LNCaP clone FGC (cell line): ENCODE results near the gene SSH3.
A peak's percentile ranks its signal among the peaks of the same experiment; 100 is the strongest.

ENCODE experiments used
- DNase-seq: peaks from one replicate; pipeline ENCODE4 v3.0.0-alpha.2; 2011; ENCODE audit warnings: low read depth
- H3K4me3 ChIP-seq: 2 replicates; pipeline ENCODE4 v1.5.1; 2011; ENCODE audit warnings: mild to moderate bottlenecking, low read depth, low read length, control low read depth
- CTCF ChIP-seq: IDR thresholded peaks from 2 replicates; pipeline ENCODE4 v1.5.1; 2012; ENCODE audit warnings: mild to moderate bottlenecking; ENCODE audit not compliant: control insufficient read depth, insufficient read depth; ENCODE audit errors: extremely low read depth

The SSH3 gene

DNA sequence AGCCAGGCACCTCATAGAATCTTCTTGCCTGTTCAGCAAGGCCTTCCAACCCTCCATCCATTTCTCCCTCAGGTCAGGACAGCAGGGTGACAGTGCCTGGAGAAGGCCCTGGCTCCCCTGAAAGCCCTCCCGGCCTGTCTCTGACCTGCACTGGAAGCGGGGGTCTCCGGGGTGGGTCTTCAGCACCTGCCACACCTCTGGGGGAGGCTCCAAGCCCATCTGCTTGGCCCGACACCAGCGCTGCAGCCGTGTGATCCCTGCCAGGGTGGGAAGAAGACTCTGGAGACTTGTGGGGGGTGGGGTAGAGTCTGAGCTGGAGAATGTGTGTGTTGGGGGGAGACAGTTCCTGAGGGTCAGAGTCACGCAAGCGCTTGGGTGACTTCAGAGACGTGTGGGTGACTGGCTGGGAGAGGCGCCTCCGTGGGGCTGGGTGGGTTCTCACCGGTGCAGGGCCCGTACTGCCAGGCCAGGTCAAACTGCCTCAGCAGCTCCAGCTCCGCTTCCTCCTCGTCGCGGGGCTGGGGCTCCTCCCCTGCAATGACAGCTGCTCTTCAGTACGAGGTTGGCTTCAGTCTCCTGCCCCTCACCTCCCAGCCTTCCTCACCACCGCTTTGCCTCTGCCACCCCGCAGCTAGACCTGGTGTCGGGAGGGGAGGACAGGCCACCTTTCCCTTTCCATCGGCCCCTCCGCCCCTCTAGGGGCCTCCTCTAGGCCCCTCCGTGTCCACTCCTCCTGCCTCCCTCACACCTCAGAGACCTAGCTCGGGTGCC is 49.4 kb downstream of the SSH3 start:
- no peak for TF ChIP-seq CTCF
- DNase-seq: peak; percentile 22
- peak overlapping the region; percentile 84 for H3K4me3 ChIP-seq

GRCh38 chr11:67353317-67354074 is 50.2 kb downstream of the SSH3 start, which contains the start of gene POLD4:
Gene POLD4 (minus strand): TSS chr11:67353546. CDS start chr11:67353399, 147 bp downstream.
- peak; percentile 69 for DNase-seq
- H3K4me3 ChIP-seq: peak within 1 kb of the TSS; percentile 84
- TF ChIP-seq CTCF: no peak

GRCh38 chr11:67354075-67355022 is 51.0 kb downstream of the SSH3 start:
- DNase-seq: no peak
- no peak for TF ChIP-seq CTCF
- H3K4me3 ChIP-seq: peak overlapping the region; percentile 84

DNA sequence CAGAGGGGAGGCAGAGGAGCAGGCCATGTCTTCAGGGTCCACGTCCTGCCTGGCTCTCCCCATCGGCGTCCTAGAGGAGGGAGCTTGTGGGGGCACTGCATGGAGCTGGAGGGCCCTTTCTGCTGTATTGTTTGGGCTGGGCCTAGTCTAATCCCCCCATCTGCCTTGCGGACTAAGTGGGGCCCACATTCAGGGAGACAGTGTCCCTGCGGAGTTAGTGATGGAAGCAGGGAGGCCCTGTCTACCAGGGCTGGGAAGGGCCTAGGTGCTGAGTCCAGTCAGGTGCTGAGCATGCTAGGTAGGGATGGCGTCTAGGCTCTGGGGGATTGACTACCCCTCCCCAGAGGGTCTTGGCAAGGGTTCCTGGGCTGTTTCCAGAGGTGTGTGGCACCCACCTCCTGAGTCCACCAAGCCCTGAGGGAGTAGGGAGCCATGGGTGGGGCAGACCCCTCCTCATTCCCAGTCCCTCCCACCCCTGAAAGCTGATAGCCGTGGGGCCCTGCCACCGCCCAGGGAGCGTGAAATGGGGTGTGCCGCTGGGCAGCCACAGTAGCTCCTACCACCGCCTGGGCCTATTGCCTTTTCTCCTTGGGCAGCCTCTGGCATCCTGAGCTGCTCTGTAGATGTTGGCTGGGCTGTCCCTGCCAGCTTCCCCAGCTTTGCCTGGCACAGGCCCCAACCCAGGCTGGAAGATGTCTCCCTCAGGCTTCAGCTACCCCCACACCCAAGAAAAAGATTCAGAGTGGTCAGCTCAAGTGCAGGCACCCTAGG is 51.9 kb downstream of the SSH3 start:
- TF ChIP-seq CTCF: no peak
- no peak overlapping the region for H3K4me3 ChIP-seq
- DNase-seq: no peak

- no peak for TF ChIP-seq CTCF
- DNase-seq: no peak
- H3K4me3 ChIP-seq: no peak overlapping the region
These were observed 52.6 kb downstream of the SSH3 start for GRCh38 chr11:67355794-67356386.
